Panc1 (cell line): ENCODE results near the gene CASP9. TPM values are rescaled to one million over a fixed set of nuclear protein-coding genes. Genes with fewer than 3 reads are reported as not detected.
"Not testable (repeated sequence)": the region's sequence is repeated elsewhere in the genome, so short reads cannot be mapped to it uniquely, and the experiment has no call there.

ENCODE experiments used
- ATAC-seq: fragments of 200-7000 bp; cut with Tn5 transposase; 2 replicates; pipeline ENCODE4 v1.9.1; 2020; ENCODE audit warnings: mild to moderate bottlenecking, moderate library complexity
- BruUV-seq: library from RNA; stranded (reverse); fragments of 400-500 nt; replicated peaks from 2 replicates; lab custom pipeline; 2021; lab: Mats Ljungman, UMichigan
- CTCF ChIA-PET: fragments of 300-600 bp; sonication (Branson Sonifier 250); formaldehyde crosslinking; loops from one replicate; lab custom pipeline; 2022; ENCODE audit warnings: antibody characterized with exemption; lab: Charles Lee
- POLR2A ChIA-PET: fragments of 300-600 bp; sonication (Branson Sonifier 250); formaldehyde crosslinking; loops from one replicate; lab custom pipeline; 2022; ENCODE audit warnings: antibody characterized with exemption; lab: Charles Lee
- DNase-seq: peaks from one replicate; pipeline ENCODE4 v3.0.0-alpha.2; 2010; ENCODE audit warnings: low read depth, low spot score
- H3K27ac ChIP-seq: 2 replicates; pipeline ENCODE4 v1.5.1; 2011; ENCODE audit warnings: mild to moderate bottlenecking, low read length, inconsistent platforms
- H3K27me3 ChIP-seq: fragments of 200-500 bp; sonication (Bioruptor generic); 2 replicates; pipeline ENCODE4 v1.6.0; 2014; ENCODE audit warnings: low read length, inconsistent platforms; ENCODE audit not compliant: control insufficient read depth, insufficient read depth
- H3K36me3 ChIP-seq: fragments of 200-500 bp; sonication (Bioruptor generic); 2 replicates; pipeline ENCODE4 v1.5.1; 2014; ENCODE audit warnings: inconsistent platforms, mild to moderate bottlenecking, low read length, moderate library complexity; ENCODE audit not compliant: control insufficient read depth, insufficient read depth
- H3K4me1 ChIP-seq: 2 replicates; pipeline ENCODE4 v1.5.1; 2011; ENCODE audit warnings: inconsistent platforms, mild to moderate bottlenecking, low read length, moderate library complexity; ENCODE audit not compliant: control insufficient read depth, insufficient read depth
- H3K4me3 ChIP-seq, 2 experiments: 2 replicates each; pipeline ENCODE4 v1.5.1; 2011 to 2012; ENCODE audit warnings: low read depth in 2 of 2, low read length in 2 of 2, mild to moderate bottlenecking in 2 of 2, inconsistent platforms in 1 of 2, moderate library complexity in 1 of 2
- H3K9me3 ChIP-seq: fragments of 200-500 bp; sonication (Bioruptor generic); 2 replicates; pipeline ENCODE4 v1.5.1; 2014; ENCODE audit warnings: low read depth, mild to moderate bottlenecking, inconsistent platforms, low read length, moderate library complexity; ENCODE audit not compliant: control insufficient read depth, insufficient read depth
- CTCF ChIP-seq: fragments of 450-650 bp; IDR thresholded peaks from 2 replicates; pipeline ENCODE4 v1.5.1; 2017; ENCODE audit warnings: mild to moderate bottlenecking
- POLR2AphosphoS5 ChIP-seq: IDR thresholded peaks from 2 replicates; pipeline ENCODE4 v1.6.1; 2012; ENCODE audit warnings: mild to moderate bottlenecking, low read depth, low read length, moderate library complexity
- REST ChIP-seq, 2 experiments: IDR thresholded peaks; 2 replicates each; pipeline ENCODE4 v1.6.1; 2011 to 2012; ENCODE audit warnings: low read depth in 2 of 2, control low read depth in 1 of 2, low read length in 1 of 2, mild to moderate bottlenecking in 1 of 2, moderate library complexity in 1 of 2; ENCODE audit not compliant: insufficient read depth in 1 of 2
- SIN3A ChIP-seq: IDR thresholded peaks from 2 replicates; pipeline ENCODE4 v1.6.1; 2012; ENCODE audit warnings: low read depth, mild to moderate bottlenecking, low read length, moderate library complexity, borderline replicate concordance; ENCODE audit not compliant: insufficient read depth
- TCF7L2 ChIP-seq: IDR thresholded peaks from 2 replicates; pipeline ENCODE4 v1.6.1; 2011; ENCODE audit warnings: mild to moderate bottlenecking, low read depth, low read length, inconsistent platforms
- in situ Hi-C: cut with HindIII; loops from 2 replicates; pipeline ENCODE4 v1.10.0; 2016; ENCODE audit warnings: low sequenced_read_pairs, low pct_unique_long_range_greater_than_20kb
- intact Hi-C: fragments of 100-400 bp; cut with micrococcal nuclease; formaldehyde crosslinking; loops from one replicate; pipeline ENCODE4 v1.10.0; 2022; ENCODE audit not compliant: unreplicated experiment
- total RNA-seq: library from RNA; stranded (reverse); gene quantifications from one replicate; pipeline ENCODE4 v1.2.1, GENCODE V29; 2021; ENCODE audit not compliant: unreplicated experiment

CASP9 gene
- total RNA-seq, 1 experiment from 2014 or later, result 7.5 TPM

- intact Hi-C loops (no loop called here), in situ Hi-C loops (no loop called here)
- H3K27me3 ChIP-seq, result no peaks in the 10 kb centered on the region
- ChIA-PET CTCF (no interaction called here), POLR2A (no interaction called here)
- no peaks in the 10 kb centered on the region for H3K36me3 ChIP-seq
- no TSS peak for BruUV-seq
- ATAC-seq (no peak), DNase-seq (no peak)
- no peak overlapping the region for H3K27ac ChIP-seq
- H3K9me3 ChIP-seq, result no peaks in the 10 kb centered on the region
- no peak for TF ChIP-seq POLR2AphosphoS5
- TF ChIP-seq SIN3A, result no peak
- TF ChIP-seq REST (IDR thresholded peaks at IDR 0.05; ENCODE audit: insufficient read depth in 1 of 2, low read depth in 2 of 2, low read length in 1 of 2), result no peak
- TF ChIP-seq TCF7L2, result no peak
- no peak for TF ChIP-seq CTCF
- H3K4me1 ChIP-seq, result no peaks in the 10 kb centered on the region
- H3K4me3 ChIP-seq, result no peak overlapping the region
These were observed 35.6 kb downstream of the CASP9 start for GRCh38 chr1:15488371-15488770.

- BruUV-seq, POLR2A ChIA-PET, DNase-seq: not testable (repeated sequence)
These were observed 37.0 kb downstream of the CASP9 start for GRCh38 chr1:15486844-15487610.

GRCh38 chr1:15485636-15486035, 38.4 kb downstream of the CASP9 start:
- ChIA-PET CTCF (no interaction called here), POLR2A (no interaction called here)
- TF ChIP-seq SIN3A (no peak), TCF7L2 (no peak), REST (IDR thresholded peaks at IDR 0.05; ENCODE audit: insufficient read depth in 1 of 2, low read depth in 2 of 2, low read length in 1 of 2) (no peak), CTCF (no peak), POLR2AphosphoS5 (no peak)
- H3K4me3 ChIP-seq, result no peak overlapping the region
- H3K27ac ChIP-seq, result no peak overlapping the region
- no peak for DNase-seq
- H3K9me3 ChIP-seq, result no peaks in the 10 kb centered on the region
- H3K27me3 ChIP-seq, result no peaks in the 10 kb centered on the region
- H3K36me3 ChIP-seq, result no peaks in the 10 kb centered on the region
- BruUV-seq, result no TSS peak
- ATAC-seq, result no peak
- no peaks in the 10 kb centered on the region for H3K4me1 ChIP-seq
- in situ Hi-C loops, result no loop called here
- intact Hi-C loops, result no loop called here

More at GRCh38 chr1:15486844-15487610, 37.0 kb downstream of the CASP9 start:
- H3K4me3 ChIP-seq, H3K27me3 ChIP-seq, intact Hi-C loops, H3K9me3 ChIP-seq, ATAC-seq, H3K36me3 ChIP-seq, H3K27ac ChIP-seq, H3K4me1 ChIP-seq, CTCF ChIA-PET, in situ Hi-C loops: not testable (repeated sequence)
